Neuron (in vitro differentiated cells): Measurements from ENCODE around the gene DRGX.

Experiments
- H2AFZ ChIP-seq: one replicate; pipeline ENCODE4 v1.6.1; 2013; ENCODE audit warnings: low read depth, mild to moderate bottlenecking, inconsistent platforms, low read length, moderate library complexity
- H3K27me3 ChIP-seq: one replicate; pipeline ENCODE4 v1.6.1; 2013; ENCODE audit warnings: low read length; ENCODE audit not compliant: insufficient read depth
- H3K36me3 ChIP-seq: one replicate; pipeline ENCODE4 v1.6.1; 2013; ENCODE audit warnings: low read length; ENCODE audit not compliant: insufficient read depth
- H3K4me1 ChIP-seq: one replicate; pipeline ENCODE4 v1.6.1; 2013; ENCODE audit warnings: low read length; ENCODE audit not compliant: insufficient read depth
- H3K4me3 ChIP-seq: 2 replicates; pipeline ENCODE4 v1.5.1; 2013; ENCODE audit warnings: mild to moderate bottlenecking, low read length, moderate library complexity
- H3K9me3 ChIP-seq: one replicate; pipeline ENCODE4 v1.6.1; 2013; ENCODE audit warnings: low read length

The DRGX gene

DNA sequence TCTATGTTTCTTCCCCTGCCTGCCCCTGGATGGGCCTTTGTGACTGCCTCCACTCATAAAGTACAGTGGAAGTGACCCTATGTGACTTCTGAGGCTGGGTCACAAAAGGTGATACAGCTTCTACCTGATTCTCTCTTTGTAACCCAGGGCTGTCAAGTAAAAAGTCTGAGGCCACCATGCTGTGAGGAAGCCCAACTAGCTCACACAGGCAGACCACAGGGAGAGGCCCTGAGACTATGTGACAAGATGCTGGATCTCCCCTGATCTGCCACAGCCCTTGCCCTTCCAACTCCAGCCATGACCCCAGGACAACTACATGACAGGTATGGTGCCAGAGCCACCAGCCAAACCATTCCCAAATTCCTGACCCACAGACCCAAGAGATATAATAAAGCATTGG, 45.8 kb downstream of the DRGX start:
- Histone ChIP-seq H3K4me3 (no peak overlapping the region), H3K27me3 (no peaks in the 10 kb centered on the region), H3K9me3 (no peaks in the 10 kb centered on the region)

DNA sequence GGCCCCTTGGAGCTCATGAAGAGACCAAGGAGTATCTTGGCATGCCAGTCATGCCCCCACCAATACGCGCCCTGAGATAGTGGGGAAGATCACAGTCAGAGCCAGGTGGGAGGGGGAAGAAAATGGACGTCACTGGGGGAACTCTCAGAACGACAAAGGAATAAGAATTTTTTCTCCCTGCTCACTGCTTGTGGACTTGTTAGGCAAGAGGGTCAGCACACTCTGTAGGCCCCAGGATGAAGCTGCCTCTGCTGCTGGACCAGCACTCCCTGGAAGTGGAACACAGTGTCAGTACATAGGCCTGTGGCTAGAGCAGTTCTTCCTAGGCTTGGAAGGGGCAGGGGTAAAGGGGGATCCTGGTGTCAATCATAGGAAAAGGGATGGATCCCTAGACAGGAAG, 46.5 kb downstream of the DRGX start:
- no peak overlapping the region for H2AFZ ChIP-seq
- H3K27me3 ChIP-seq: no peaks in the 10 kb centered on the region
- H3K9me3 ChIP-seq: no peaks in the 10 kb centered on the region
- H3K4me1 ChIP-seq: no peaks in the 10 kb centered on the region
- no peak overlapping the region for H3K4me3 ChIP-seq
- no peaks in the 10 kb centered on the region for H3K36me3 ChIP-seq

More for the DNA sequence above, 45.8 kb downstream of the DRGX start:
- Histone ChIP-seq H3K4me1 (no peaks in the 10 kb centered on the region), H2AFZ (no peak overlapping the region), H3K36me3 (no peaks in the 10 kb centered on the region)

DNA sequence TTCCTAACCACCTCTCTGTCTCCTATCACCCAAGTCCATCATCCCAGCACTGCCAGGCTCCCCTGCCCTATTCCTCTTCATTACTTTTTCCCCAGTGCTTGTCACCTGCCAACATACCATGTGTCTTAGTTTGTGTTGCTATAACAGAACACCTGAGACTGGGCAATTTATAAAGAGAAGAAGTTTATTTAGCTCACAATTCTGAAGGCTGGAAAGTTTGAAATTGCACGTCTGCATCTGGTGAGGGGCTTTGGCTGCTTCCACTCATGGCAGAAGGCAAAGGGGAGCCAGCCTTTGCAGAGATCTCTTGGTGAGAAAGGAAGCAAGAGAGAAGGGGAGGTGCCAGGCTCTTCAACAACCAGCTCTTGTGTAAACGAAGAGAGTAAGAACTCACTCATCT, 47.3 kb downstream of the DRGX start:
- Histone ChIP-seq H3K4me3 (no peak overlapping the region), H3K36me3 (no peaks in the 10 kb centered on the region), H2AFZ (no peak overlapping the region), H3K9me3 (no peaks in the 10 kb centered on the region), H3K27me3 (no peaks in the 10 kb centered on the region), H3K4me1 (no peaks in the 10 kb centered on the region)

DNA sequence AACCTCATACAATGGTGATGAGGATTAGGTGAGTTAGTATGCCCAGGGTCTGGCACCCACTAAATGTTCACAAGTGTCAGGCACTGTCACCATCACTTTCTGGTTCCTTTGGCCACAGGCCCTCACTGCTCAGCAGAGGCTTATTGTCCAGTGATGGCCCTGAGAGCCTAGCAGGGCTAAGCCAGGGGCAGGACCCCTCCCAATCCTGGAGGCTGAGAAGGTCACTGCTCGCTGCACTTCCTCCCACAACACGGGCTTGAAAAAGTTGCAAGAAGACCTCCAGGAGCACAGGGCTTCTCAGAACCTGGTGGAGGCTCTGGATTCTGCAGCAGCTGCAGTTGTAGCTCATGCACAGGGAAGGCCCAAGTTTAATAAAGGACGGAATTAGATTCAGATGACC, 48.1 kb downstream of the DRGX start:
- Histone ChIP-seq H3K4me1 (no peaks in the 10 kb centered on the region), H3K27me3 (no peaks in the 10 kb centered on the region), H2AFZ (no peak overlapping the region), H3K4me3 (no peak overlapping the region), H3K36me3 (no peaks in the 10 kb centered on the region), H3K9me3 (no peaks in the 10 kb centered on the region)

DNA sequence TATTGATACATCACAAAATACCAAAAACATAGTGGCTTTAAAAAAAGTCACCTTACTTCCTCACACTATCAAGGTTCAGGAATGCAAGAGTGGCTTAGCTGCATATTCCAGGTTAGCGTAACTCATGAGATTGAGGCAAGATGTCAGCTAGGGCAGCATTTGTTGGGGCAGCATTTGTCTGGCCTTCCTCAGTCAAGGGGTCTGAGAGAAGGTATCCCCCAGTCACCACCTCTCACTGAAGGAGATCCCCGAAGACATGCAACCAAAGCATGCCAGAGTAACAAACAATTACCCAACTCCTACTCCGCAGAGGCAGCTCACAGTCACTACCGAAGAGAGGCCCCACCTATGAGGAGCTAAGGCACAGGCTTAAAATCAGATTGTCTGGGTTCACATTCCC, 48.5 kb downstream of the DRGX start:
- Histone ChIP-seq H2AFZ (no peak overlapping the region), H3K27me3 (no peaks in the 10 kb centered on the region), H3K9me3 (no peaks in the 10 kb centered on the region), H3K4me3 (no peak overlapping the region), H3K4me1 (no peaks in the 10 kb centered on the region), H3K36me3 (no peaks in the 10 kb centered on the region)

DNA sequence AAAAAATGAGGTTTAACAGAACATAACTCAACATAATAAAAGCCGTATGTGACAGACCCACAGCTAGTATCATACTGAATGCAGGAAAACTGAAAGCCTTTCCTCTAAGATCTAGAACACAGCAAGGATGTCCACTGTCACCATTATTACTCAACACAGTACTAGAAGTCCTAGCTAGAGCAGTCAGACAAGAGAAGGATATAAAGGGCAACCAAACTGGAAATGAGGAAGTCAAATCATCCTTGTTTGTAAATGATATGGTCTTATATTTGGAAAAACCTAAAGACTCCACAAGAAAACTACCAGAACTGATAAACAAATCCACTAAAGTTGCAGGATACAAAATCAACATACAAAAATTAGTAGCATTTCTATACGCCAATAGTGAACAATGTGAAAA, 51.0 kb downstream of the DRGX start:
- H3K4me3 ChIP-seq: no peak overlapping the region
- H3K4me1 ChIP-seq: no peaks in the 10 kb centered on the region
- H2AFZ ChIP-seq: no peak overlapping the region
- no peaks in the 10 kb centered on the region for H3K9me3 ChIP-seq
- no peaks in the 10 kb centered on the region for H3K36me3 ChIP-seq
- H3K27me3 ChIP-seq: no peaks in the 10 kb centered on the region

DNA sequence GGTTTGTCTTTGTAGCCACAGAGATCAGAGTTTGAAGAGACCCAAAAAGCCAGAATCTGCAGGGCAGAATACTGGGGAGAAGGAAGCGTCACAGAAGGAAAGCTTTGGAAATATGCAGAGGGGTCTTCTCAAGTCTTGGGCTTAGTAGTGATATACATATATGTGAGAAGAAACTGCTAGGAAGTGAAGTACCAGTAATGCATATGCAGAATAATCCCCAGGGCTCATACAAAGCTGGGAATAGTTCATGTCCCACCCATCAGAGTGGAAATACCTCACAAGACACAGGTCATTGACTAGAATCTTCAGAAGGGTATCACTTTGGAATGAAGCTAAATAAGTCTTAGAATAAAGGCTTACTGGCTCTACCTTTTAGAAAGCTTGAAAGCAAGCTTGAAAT, 57.3 kb downstream of the DRGX start:
- Histone ChIP-seq H2AFZ (no peak overlapping the region), H3K36me3 (no peaks in the 10 kb centered on the region), H3K4me1 (no peaks in the 10 kb centered on the region), H3K27me3 (no peaks in the 10 kb centered on the region), H3K4me3 (no peak overlapping the region), H3K9me3 (no peaks in the 10 kb centered on the region)

DNA sequence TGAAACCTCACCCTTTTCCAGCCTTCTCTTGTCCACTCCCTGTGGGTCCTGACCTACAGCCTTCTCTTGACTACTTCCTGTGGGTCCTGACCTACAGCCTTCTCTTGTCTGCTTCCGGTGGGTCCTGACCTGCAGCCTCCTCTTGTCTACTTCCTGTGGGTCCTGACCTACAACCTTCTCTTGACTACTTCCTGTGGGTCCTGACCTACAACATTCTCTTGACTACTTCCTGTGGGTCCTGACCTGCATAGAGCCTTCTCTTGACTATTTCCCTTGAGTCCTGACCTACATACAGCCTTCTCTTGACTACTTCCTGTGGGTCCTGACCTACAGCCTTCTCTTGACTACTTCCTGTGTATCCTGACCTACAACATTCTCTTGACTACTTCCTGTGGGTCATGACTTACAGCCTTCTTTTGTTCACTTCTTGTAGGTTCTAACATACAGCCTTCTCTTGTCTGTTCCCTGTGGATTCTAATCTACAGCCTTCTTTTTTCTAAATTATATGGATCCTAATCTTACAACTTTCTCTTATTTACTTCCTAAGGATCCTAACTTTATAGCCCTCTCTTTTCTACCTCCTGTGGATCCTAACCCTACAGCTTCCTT, 60.4 kb downstream of the DRGX start:
- no peak overlapping the region for H3K4me3 ChIP-seq
- H2AFZ ChIP-seq: no peak overlapping the region
- no peaks in the 10 kb centered on the region for H3K27me3 ChIP-seq
- no peaks in the 10 kb centered on the region for H3K36me3 ChIP-seq
- no peaks in the 10 kb centered on the region for H3K4me1 ChIP-seq
- H3K9me3 ChIP-seq: no peaks in the 10 kb centered on the region

DNA sequence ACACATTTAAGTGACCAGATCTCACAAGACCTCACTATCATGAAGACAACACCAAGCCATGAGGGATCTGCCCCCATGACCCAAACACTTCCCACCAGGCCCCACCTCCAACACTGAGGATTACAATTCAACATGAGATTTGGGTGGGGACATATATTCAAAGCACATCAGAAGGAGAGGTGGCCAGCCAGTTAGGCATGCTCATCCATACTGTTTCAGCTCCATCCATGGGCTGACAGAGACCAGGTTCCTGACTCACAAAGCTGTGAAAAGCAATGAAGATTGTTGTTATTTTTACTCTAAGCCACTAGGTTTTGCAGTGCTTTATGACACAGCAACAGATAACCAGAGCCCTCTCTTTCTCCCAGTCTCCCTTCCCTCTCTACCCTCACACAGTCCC, 60.9 kb downstream of the DRGX start:
- H3K36me3 ChIP-seq: no peaks in the 10 kb centered on the region
- no peaks in the 10 kb centered on the region for H3K27me3 ChIP-seq
- no peaks in the 10 kb centered on the region for H3K9me3 ChIP-seq

DNA sequence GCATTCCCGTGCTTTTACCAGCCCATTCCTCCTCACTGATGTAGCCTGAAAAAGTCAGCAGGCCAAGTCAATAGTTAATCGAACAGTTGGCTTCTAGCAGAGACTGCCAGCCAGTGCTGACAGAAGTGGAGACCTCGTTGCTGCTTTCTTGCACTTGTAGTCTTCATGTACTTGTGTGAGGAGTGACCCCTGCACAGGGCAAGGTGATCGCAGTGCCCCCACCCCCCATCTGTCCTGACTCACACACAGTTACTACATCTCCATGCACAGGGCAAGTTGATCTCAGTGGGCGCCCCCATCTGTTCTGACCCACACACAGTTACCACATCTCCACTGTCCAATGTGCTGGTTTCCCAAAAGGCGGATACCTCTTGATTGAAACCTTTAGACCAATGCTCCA, 62.7 kb downstream of the DRGX start:
- Histone ChIP-seq H3K27me3 (no peaks in the 10 kb centered on the region), H3K4me1 (no peaks in the 10 kb centered on the region), H3K9me3 (no peaks in the 10 kb centered on the region), H2AFZ (no peak overlapping the region), H3K4me3 (no peak overlapping the region), H3K36me3 (no peaks in the 10 kb centered on the region)

More for the DNA sequence above, 60.9 kb downstream of the DRGX start:
- no peak overlapping the region for H2AFZ ChIP-seq
- no peaks in the 10 kb centered on the region for H3K4me1 ChIP-seq
- no peak overlapping the region for H3K4me3 ChIP-seq

DNA sequence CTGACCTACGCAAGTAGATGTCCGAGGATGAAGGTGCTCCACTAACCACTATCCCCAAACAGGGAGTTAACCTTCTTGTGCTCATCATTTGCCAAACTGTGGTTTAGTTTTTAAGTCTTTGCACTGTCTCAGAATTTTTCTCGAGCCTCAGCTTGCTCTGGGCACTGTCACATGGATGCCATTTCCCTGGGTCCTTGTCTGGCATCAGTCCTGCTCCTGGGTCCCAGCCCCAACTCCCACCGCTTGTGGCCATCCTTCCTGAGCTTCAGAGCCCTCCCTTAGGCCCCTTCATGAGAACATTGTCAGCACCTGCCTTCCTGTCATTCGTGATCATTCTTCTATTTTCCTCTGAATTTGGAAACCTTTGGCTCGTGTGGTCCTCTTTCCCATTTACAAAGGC, 63.1 kb downstream of the DRGX start:
- H3K36me3 ChIP-seq: no peaks in the 10 kb centered on the region
- no peaks in the 10 kb centered on the region for H3K27me3 ChIP-seq
- no peaks in the 10 kb centered on the region for H3K9me3 ChIP-seq
- H2AFZ ChIP-seq: no peak overlapping the region
- H3K4me3 ChIP-seq: no peak overlapping the region
- no peaks in the 10 kb centered on the region for H3K4me1 ChIP-seq

DNA sequence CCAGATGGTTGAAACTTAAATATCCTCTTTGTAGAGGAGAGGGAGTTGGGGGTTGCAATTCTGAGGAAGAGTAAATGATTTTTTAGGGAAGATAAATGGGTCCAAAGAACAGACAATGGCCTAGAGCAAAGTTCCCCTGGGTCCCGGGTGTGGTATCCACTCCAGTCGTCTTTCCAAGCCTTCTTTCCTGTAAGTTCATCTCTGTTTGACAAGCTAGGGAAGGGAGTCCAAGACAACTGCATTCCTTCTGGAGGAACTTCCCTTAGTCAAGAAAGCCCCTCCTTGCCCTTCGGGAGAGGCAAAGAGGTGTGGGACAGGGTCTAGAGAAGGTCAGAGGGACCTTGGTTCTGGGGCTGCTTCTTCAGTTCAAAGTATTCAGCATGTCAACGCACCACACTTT, 63.6 kb downstream of the DRGX start:
- Histone ChIP-seq H2AFZ (no peak overlapping the region), H3K9me3 (no peaks in the 10 kb centered on the region), H3K27me3 (no peaks in the 10 kb centered on the region), H3K4me1 (no peaks in the 10 kb centered on the region), H3K4me3 (no peak overlapping the region), H3K36me3 (no peaks in the 10 kb centered on the region)

DNA sequence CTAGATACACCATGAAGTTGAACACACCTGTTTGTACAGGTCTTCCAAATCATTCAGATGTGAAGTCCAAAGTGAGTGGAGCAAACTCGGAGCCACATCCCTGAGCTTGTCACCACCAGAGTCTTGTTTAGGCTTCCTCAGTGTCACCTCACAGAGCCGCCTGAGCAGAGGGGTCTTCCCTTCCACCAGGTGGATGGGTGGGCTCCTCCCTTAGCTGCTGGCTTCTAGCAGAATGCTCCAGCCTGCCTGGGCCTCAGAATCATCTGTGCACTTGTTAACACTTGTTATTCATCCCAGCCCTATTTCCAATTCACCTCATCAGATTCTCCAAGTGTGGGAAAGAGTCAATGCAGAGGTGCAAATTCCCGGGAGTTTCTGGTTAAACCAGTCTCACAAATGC, 64.5 kb downstream of the DRGX start:
- H3K36me3 ChIP-seq: no peaks in the 10 kb centered on the region
- H2AFZ ChIP-seq: no peak overlapping the region
- no peaks in the 10 kb centered on the region for H3K4me1 ChIP-seq
- H3K9me3 ChIP-seq: no peaks in the 10 kb centered on the region
- H3K27me3 ChIP-seq: no peaks in the 10 kb centered on the region
- H3K4me3 ChIP-seq: no peak overlapping the region

DNA sequence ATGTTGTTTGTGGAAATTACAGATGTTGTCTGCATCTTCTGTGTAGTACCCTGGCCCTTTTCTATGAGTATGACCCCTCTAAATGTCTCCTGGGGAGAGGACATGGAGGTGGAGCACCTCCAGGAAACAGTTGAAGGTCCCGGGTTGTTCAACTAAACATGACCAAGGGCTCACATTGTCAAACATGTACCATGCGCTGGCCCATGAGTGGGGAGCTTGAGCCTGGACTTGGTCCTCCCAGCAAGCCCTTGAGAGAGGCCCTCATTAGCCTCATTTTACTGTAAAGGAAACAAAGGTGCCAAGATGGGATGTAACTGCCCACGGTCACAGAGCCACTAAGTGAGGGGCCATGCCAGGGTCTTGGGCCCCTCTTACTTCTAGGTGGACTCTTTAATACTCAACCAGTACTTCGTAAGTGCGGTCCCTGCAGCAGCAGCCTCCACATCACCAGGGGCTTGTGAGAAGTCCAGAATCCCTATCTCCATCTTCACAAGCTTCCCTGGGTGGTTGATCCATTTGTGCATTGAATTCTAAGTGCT, 65.7 kb downstream of the DRGX start:
- Histone ChIP-seq H3K4me1 (no peaks in the 10 kb centered on the region), H3K36me3 (no peaks in the 10 kb centered on the region), H2AFZ (no peak overlapping the region), H3K9me3 (no peaks in the 10 kb centered on the region), H3K27me3 (peaks cover 1% of the 10 kb centered on the region), H3K4me3 (no peak overlapping the region)
